WTC11 (cell line): ENCODE measurements around the gene CTNND2. TPM values are rescaled to one million over a fixed set of nuclear protein-coding genes. Genes with fewer than 3 reads are reported as not detected.

Experiments used
- ATAC-seq: fragments of 200-7000 bp; cut with Tn5 transposase; 2 replicates; pipeline ENCODE4 v1.10.0; 2021; ENCODE audit warnings: mild to moderate bottlenecking, moderate library complexity
- CTCF ChIA-PET: fragments of 300-600 bp; sonication (Branson Sonifier 250); formaldehyde crosslinking; loops from one replicate; lab custom pipeline; 2021; ENCODE audit warnings: antibody characterized with exemption; lab: Charles Lee
- POLR2A ChIA-PET: fragments of 350-600 bp; sonication (Branson Sonifier 250); formaldehyde crosslinking; loops from one replicate; lab custom pipeline; 2021; ENCODE audit warnings: antibody characterized with exemption; lab: Charles Lee
- DNase-seq: peaks from one replicate; pipeline ENCODE4 v3.0.0; 2021; ENCODE audit warnings: low spot score
- H3K27ac Mint-ChIP-seq: 2 replicates; pipeline ENCODE4 v1.8.0; 2021; ENCODE audit warnings: mixed read lengths
- H3K27me3 Mint-ChIP-seq: 2 replicates; pipeline ENCODE4 v1.8.0; 2021; ENCODE audit warnings: low read depth, mild to moderate bottlenecking, moderate library complexity, mixed read lengths
- H3K36me3 Mint-ChIP-seq: 2 replicates; pipeline ENCODE4 v1.8.0; 2021; ENCODE audit warnings: mixed read lengths
- H3K4me1 Mint-ChIP-seq: 2 replicates; pipeline ENCODE4 v1.8.0; 2022; ENCODE audit warnings: mixed read lengths
- H3K4me3 Mint-ChIP-seq: 2 replicates; pipeline ENCODE4 v1.8.0; 2021; ENCODE audit warnings: mild to moderate bottlenecking, moderate library complexity, mixed read lengths
- H3K9me3 Mint-ChIP-seq: 2 replicates; pipeline ENCODE4 v1.8.0; 2021; ENCODE audit warnings: mixed read lengths
- ATF1 ChIP-seq: sonication (generic); formaldehyde crosslinking; IDR thresholded peaks from 2 replicates; pipeline ENCODE4 v1.8.1; 2023; ENCODE audit warnings: mild to moderate bottlenecking, moderate library complexity, missing genetic modification reagents
- CDX4 ChIP-seq: fragments of 250-450 bp; sonication (Bioruptor Pico); IDR thresholded peaks from 2 replicates; pipeline ENCODE4 v1.9.0; 2021; ENCODE audit warnings: moderate library complexity, mild to moderate bottlenecking, inconsistent platforms, borderline replicate concordance
- E2F1 ChIP-seq: sonication (generic); formaldehyde crosslinking; IDR thresholded peaks from 2 replicates; pipeline ENCODE4 v1.8.0; 2022; ENCODE audit warnings: mild to moderate bottlenecking, missing genetic modification reagents
- ETV6 ChIP-seq: sonication (generic); formaldehyde crosslinking; IDR thresholded peaks from 2 replicates; pipeline ENCODE4 v1.8.1; 2022; ENCODE audit warnings: mild to moderate bottlenecking, missing genetic modification reagents
- FOXP4 ChIP-seq: sonication (generic); formaldehyde crosslinking; IDR thresholded peaks from 2 replicates; pipeline ENCODE4 v1.8.0; 2022; ENCODE audit warnings: mild to moderate bottlenecking, missing genetic modification reagents
- KAT7 ChIP-seq: sonication (generic); formaldehyde crosslinking; IDR thresholded peaks from 2 replicates; pipeline ENCODE4 v1.8.1; 2023; ENCODE audit warnings: missing genetic modification reagents, mild to moderate bottlenecking, borderline replicate concordance
- MYBL2 ChIP-seq: sonication (generic); formaldehyde crosslinking; IDR thresholded peaks from 2 replicates; pipeline ENCODE4 v1.8.1; 2023; ENCODE audit warnings: mild to moderate bottlenecking, moderate library complexity, missing genetic modification reagents
- NFATC4 ChIP-seq: fragments of 250-450 bp; sonication (Bioruptor Pico); IDR thresholded peaks from 2 replicates; pipeline ENCODE4 v1.9.0; 2021; ENCODE audit warnings: mild to moderate bottlenecking
- RORB ChIP-seq: fragments of 250-450 bp; sonication (Bioruptor Pico); IDR thresholded peaks from 2 replicates; pipeline ENCODE4 v1.9.0; 2021; ENCODE audit warnings: mild to moderate bottlenecking
- SMAD4 ChIP-seq: sonication (generic); formaldehyde crosslinking; IDR thresholded peaks from 2 replicates; pipeline ENCODE4 v1.8.0; 2022; ENCODE audit warnings: mild to moderate bottlenecking, missing genetic modification reagents
- SP1 ChIP-seq: sonication (generic); formaldehyde crosslinking; conservative IDR thresholded peaks from 2 replicates; pipeline ENCODE4 v1.8.1; 2022; ENCODE audit warnings: missing genetic modification reagents
- ZBTB43 ChIP-seq: sonication (generic); formaldehyde crosslinking; IDR thresholded peaks from 2 replicates; pipeline ENCODE4 v1.8.1; 2023; ENCODE audit warnings: mild to moderate bottlenecking, missing genetic modification reagents
- ZMAT4 ChIP-seq: fragments of 250-450 bp; sonication (Bioruptor Pico); IDR thresholded peaks from 2 replicates; pipeline ENCODE4 v1.9.0; 2021; ENCODE audit warnings: mild to moderate bottlenecking
- ZNF121 ChIP-seq: sonication (generic); formaldehyde crosslinking; IDR thresholded peaks from 2 replicates; pipeline ENCODE4 v1.8.0; 2023; ENCODE audit warnings: missing genetic modification reagents
- ZNF396 ChIP-seq: fragments of 250-450 bp; sonication (Bioruptor Pico); IDR thresholded peaks from 2 replicates; pipeline ENCODE4 v1.8.0; 2021; ENCODE audit warnings: mild to moderate bottlenecking, moderate library complexity, borderline replicate concordance
- ZNF423 ChIP-seq: fragments of 250-450 bp; sonication (Bioruptor Pico); IDR thresholded peaks from 2 replicates; pipeline ENCODE4 v2.1.2; 2022; ENCODE audit warnings: mild to moderate bottlenecking, moderate library complexity
- total RNA-seq: library from RNA; stranded (reverse); gene quantifications from 3 replicates; pipeline ENCODE4 v1.2.3, GENCODE V29; 2021
- TF ChIP-seq, protein P1 (sequence below): sonication (generic); formaldehyde crosslinking; IDR thresholded peaks from 2 replicates; pipeline ENCODE4 v1.8.0; 2022; ENCODE audit warnings: mild to moderate bottlenecking, missing genetic modification reagents
- TF ChIP-seq, protein P2 (sequence below): sonication (generic); formaldehyde crosslinking; IDR thresholded peaks from 2 replicates; pipeline ENCODE4 v1.8.1; 2023; ENCODE audit warnings: mild to moderate bottlenecking, moderate library complexity, missing genetic modification reagents
- TF ChIP-seq, protein P3 (sequence below): sonication (generic); formaldehyde crosslinking; IDR thresholded peaks from 2 replicates; pipeline ENCODE4 v1.8.1; 2023; ENCODE audit warnings: mild to moderate bottlenecking, missing genetic modification reagents, borderline replicate concordance

CTNND2 gene
- total RNA-seq, 1 experiment from 2014 or later = 11.9 TPM

DNA sequence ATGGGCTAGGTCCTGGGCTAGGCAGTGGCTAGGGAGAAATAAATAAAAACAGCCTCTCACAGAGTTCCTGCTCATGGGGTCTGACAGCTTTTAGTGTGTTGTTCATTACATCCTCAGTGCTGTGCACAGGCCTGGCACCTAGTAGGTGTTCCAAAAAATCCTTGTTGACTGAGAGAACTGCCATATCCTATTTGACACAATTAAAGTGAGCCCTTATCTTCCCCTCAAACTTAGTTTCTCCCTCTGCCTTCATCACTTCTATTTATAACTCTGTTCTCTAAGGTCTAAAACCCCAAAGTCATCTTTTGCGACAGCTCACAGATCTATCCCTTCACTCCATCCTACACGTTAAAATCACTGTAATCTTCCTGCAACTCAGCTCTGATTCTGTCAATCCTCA lies 594.1 kb downstream of the CTNND2 start:
- ChIA-PET CTCF (no interaction called here), POLR2A (no interaction called here)
- Mint-ChIP-seq H3K4me3 (no peak overlapping the region), H3K4me1 (peaks cover 9% of the 10 kb centered on the region; the same call in 1 of the 2 replicates), H3K9me3 (no peaks in the 10 kb centered on the region), H3K36me3 (no peaks in the 10 kb centered on the region), H3K27me3 (no peaks in the 10 kb centered on the region), H3K27ac (no peak overlapping the region)
- no peak for DNase-seq
- ATAC-seq = no peak
- TF ChIP-seq ZNF121 (CRISPR knock-in tag) = no peak
- no peak for TF ChIP-seq FOXP4
- TF ChIP-seq CDX4 (CRISPR knock-in tag) = no peak
- TF ChIP-seq KAT7 (CRISPR knock-in tag) = no peak

DNA sequence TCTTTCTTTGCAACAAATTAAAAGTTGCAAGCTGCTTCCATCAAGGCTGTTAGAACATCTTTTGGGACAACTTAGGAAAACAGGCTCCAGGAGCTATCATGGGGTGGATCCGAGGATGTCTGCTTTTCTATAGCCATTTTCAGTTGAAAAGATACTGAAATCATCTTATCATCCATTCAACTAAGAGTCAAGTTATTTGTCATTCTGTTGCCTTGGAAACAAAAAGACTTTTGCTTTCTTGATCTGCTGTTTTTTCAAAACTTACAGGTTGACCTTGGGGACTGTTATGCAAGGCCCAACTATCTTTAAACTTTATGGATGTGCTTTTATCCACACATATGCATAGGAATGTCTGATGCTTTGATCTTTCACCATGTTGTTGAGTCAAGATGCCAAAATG lies 597.9 kb downstream of the CTNND2 start:
- no peak for DNase-seq
- no peaks in the 10 kb centered on the region for H3K27me3 Mint-ChIP-seq
- TF ChIP-seq KAT7 (CRISPR knock-in tag) (no peak), ZBTB43 (CRISPR knock-in tag) (no peak), ATF1 (CRISPR knock-in tag) (no peak), ZNF396 (no peak), RORB (CRISPR knock-in tag) (no peak), SMAD4 (CRISPR knock-in tag) (no peak), MYBL2 (CRISPR knock-in tag) (no peak), NFATC4 (CRISPR knock-in tag) (no peak), E2F1 (no peak), ZNF423 (CRISPR knock-in tag) (no peak), SP1 (CRISPR knock-in tag) (no peak), ETV6 (CRISPR knock-in tag) (no peak), ZMAT4 (CRISPR knock-in tag) (no peak)
- TF ChIP-seq, protein P1, sequence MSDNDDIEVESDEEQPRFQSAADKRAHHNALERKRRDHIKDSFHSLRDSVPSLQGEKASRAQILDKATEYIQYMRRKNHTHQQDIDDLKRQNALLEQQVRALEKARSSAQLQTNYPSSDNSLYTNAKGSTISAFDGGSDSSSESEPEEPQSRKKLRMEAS (CRISPR knock-in tag) = no peak
- TF ChIP-seq, protein P2, sequence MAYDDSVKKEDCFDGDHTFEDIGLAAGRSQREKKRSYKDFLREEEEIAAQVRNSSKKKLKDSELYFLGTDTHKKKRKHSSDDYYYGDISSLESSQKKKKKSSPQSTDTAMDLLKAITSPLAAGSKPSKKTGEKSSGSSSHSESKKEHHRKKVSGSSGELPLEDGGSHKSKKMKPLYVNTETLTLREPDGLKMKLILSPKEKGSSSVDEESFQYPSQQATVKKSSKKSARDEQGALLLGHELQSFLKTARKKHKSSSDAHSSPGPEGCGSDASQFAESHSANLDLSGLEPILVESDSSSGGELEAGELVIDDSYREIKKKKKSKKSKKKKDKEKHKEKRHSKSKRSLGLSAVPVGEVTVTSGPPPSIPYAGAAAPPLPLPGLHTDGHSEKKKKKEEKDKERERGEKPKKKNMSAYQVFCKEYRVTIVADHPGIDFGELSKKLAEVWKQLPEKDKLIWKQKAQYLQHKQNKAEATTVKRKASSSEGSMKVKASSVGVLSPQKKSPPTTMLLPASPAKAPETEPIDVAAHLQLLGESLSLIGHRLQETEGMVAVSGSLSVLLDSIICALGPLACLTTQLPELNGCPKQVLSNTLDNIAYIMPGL (CRISPR knock-in tag) = no peak
- TF ChIP-seq, protein P3, sequence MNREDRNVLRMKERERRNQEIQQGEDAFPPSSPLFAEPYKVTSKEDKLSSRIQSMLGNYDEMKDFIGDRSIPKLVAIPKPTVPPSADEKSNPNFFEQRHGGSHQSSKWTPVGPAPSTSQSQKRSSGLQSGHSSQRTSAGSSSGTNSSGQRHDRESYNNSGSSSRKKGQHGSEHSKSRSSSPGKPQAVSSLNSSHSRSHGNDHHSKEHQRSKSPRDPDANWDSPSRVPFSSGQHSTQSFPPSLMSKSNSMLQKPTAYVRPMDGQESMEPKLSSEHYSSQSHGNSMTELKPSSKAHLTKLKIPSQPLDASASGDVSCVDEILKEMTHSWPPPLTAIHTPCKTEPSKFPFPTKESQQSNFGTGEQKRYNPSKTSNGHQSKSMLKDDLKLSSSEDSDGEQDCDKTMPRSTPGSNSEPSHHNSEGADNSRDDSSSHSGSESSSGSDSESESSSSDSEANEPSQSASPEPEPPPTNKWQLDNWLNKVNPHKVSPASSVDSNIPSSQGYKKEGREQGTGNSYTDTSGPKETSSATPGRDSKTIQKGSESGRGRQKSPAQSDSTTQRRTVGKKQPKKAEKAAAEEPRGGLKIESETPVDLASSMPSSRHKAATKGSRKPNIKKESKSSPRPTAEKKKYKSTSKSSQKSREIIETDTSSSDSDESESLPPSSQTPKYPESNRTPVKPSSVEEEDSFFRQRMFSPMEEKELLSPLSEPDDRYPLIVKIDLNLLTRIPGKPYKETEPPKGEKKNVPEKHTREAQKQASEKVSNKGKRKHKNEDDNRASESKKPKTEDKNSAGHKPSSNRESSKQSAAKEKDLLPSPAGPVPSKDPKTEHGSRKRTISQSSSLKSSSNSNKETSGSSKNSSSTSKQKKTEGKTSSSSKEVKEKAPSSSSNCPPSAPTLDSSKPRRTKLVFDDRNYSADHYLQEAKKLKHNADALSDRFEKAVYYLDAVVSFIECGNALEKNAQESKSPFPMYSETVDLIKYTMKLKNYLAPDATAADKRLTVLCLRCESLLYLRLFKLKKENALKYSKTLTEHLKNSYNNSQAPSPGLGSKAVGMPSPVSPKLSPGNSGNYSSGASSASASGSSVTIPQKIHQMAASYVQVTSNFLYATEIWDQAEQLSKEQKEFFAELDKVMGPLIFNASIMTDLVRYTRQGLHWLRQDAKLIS (CRISPR knock-in tag) = no peak
- H3K27ac Mint-ChIP-seq = no peak overlapping the region
- no peak for ATAC-seq
- H3K4me3 Mint-ChIP-seq = no peak overlapping the region
- CTCF ChIA-PET = no interaction called here
- H3K9me3 Mint-ChIP-seq = no peaks in the 10 kb centered on the region
- H3K36me3 Mint-ChIP-seq = no peaks in the 10 kb centered on the region
- H3K4me1 Mint-ChIP-seq = peaks cover 9% of the 10 kb centered on the region; the same call in 1 of the 2 replicates
- POLR2A ChIA-PET = no interaction called here
